WI38 (cell line): Measurements from ENCODE around the gene SERPINB10.

Experiments
- H3K4me3 ChIP-seq: 2 replicates; pipeline ENCODE4 v1.5.1; 2011; ENCODE audit warnings: low read depth, mild to moderate bottlenecking, control low read depth, low read length
- TF ChIP-seq, protein P1 (sequence below): IDR thresholded peaks from 2 replicates; pipeline ENCODE4 v1.5.1; 2012; ENCODE audit warnings: low read depth, mild to moderate bottlenecking, control low read depth, low read length

SERPINB10 gene

DNA sequence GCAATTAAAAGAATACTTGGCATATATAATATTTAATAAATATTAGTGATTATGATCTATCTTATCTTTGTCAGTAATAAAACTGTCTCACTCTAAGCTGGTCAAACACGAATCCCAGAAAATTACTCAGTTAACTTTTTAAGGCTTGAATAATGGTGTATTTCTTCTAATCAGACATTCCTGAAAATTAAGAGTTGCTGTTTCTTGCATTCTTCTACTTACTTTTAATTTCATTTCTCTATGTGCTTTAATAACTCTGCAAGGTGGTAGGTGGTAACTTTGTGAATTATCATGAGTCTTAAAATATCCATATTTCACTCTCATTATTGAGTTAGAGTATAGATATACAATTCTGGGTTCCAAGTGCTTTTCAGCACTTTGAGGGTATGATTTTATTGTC is 3.1 kb upstream of the SERPINB10 start:
- H3K4me3 ChIP-seq: no peak overlapping the region
- TF ChIP-seq, protein P1, sequence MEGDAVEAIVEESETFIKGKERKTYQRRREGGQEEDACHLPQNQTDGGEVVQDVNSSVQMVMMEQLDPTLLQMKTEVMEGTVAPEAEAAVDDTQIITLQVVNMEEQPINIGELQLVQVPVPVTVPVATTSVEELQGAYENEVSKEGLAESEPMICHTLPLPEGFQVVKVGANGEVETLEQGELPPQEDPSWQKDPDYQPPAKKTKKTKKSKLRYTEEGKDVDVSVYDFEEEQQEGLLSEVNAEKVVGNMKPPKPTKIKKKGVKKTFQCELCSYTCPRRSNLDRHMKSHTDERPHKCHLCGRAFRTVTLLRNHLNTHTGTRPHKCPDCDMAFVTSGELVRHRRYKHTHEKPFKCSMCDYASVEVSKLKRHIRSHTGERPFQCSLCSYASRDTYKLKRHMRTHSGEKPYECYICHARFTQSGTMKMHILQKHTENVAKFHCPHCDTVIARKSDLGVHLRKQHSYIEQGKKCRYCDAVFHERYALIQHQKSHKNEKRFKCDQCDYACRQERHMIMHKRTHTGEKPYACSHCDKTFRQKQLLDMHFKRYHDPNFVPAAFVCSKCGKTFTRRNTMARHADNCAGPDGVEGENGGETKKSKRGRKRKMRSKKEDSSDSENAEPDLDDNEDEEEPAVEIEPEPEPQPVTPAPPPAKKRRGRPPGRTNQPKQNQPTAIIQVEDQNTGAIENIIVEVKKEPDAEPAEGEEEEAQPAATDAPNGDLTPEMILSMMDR: no peak

- TF ChIP-seq, protein P1: no peak
- no peak overlapping the region for H3K4me3 ChIP-seq
Measured at GRCh38 chr18:63905361-63905760, 2.4 kb upstream of the SERPINB10 start.

DNA sequence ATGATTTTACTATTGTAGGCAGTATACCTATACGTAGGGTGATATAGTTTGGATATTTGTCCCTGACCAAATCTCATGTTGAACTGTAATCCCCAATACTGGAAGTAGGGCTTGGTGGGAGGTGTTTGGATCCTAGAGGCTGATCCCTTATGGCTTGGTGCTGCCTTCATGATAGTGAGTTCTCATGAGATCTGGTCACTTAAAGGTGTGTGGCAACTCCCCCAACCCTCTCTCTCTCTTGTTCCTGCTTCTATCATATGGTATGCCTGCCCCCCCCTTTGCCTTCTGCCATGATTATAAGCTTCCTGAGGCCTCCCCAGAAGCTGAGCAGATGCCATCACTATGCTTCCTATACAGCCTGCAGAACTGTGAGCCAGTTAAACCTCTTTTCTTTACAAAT is 1.7 kb upstream of the SERPINB10 start:
- H3K4me3 ChIP-seq: no peak overlapping the region
- TF ChIP-seq, protein P1: no peak

GRCh38 chr18:63908858-63909257 is 1.1 kb downstream of the SERPINB10 start:
- H3K4me3 ChIP-seq: no peak overlapping the region
- TF ChIP-seq, protein P1: no peak

GRCh38 chr18:63909870-63910269 is 2.1 kb downstream of the SERPINB10 start:
- no peak overlapping the region for H3K4me3 ChIP-seq
- TF ChIP-seq, protein P1: no peak

DNA sequence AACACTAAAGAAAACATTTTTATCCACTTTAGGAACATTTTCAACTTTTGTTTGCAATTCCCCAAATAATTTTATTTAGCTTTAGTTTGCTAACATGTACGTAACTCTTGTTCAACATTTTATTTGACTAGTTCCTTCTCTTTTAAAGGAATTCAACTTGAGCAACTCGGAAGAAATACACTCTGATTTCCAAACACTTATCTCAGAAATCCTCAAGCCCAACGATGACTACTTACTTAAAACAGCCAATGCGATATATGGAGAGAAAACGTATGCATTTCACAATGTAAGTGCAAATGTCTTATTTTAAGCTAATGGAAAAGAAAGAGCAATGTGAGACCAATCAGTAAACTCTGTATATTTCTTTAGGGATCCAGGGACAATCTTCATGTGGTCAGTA is 10.1 kb downstream of the SERPINB10 start:
- TF ChIP-seq, protein P1: no peak
- H3K4me3 ChIP-seq: no peak overlapping the region

- H3K4me3 ChIP-seq: no peak overlapping the region
- TF ChIP-seq, protein P1: no peak
Measured at GRCh38 chr18:63922049-63922448, 14.3 kb downstream of the SERPINB10 start.
